ENCODE results near the gene GPR27. TPM values are rescaled to one million over a fixed set of nuclear protein-coding genes. Genes with fewer than 3 reads are reported as not detected.

Gene GPR27
- total RNA-seq, 1 donor from 2014 or later = 1.6 TPM

DNA sequence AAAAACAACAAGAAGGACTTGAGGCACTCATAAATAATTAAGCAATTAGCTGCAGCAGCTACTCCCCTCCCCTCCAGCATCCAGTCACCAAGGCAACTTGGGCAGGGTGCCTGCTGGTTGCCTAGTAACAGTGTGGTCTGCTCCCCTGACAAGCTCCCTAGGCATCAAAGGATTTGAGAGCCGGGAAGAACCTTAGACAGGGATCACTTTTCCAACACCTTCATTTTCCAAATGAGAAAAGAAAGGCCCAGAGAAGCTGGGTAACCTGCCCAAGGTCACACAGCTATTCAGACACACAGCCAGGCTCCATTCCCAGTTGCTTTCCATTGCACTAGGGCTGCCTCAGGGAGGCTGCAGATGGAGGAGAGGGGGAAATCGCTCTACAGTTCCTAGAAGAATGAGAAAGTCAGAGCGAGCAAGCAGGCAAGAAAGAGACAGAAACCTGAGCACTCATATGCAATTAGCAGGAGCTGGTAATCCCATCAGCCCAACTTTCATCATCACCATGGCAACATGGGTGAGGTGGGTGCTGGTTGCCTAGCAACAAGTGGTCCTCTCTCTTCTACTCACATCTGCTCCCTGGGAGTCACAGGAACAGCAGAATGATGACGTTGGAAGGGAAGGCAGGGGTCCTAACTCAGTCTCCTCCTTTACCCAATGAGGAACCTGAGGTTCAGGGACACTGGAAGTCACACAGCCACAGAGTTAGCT lies 24.9 kb upstream of the GPR27 start:
- no peak overlapping the region for H3K9ac ChIP-seq (ENCODE audit: low read depth in 1 of 3, low read length in 3 of 3)
- no peak overlapping the region for H3K27ac ChIP-seq (ENCODE audit: low read depth, low read length)
- H3K4me1 ChIP-seq (ENCODE audit: control insufficient read depth in 3 of 3, insufficient read depth in 3 of 3, low read length in 3 of 3) = peaks cover 8 to 26% (median 15%) of the 10 kb centered on the region in 3 donors
- no peaks in the 10 kb centered on the region for H3K36me3 ChIP-seq (ENCODE audit: control insufficient read depth in 3 of 3, insufficient read depth in 3 of 3, low read length in 3 of 3)
- no peaks in the 10 kb centered on the region for H3K9me3 ChIP-seq (ENCODE audit: control insufficient read depth in 3 of 3, low read length in 3 of 3)
- peaks cover 0 to 3% (median 0%) of the 10 kb centered on the region in 3 donors for H3K27me3 ChIP-seq (ENCODE audit: control insufficient read depth in 3 of 3, insufficient read depth in 3 of 3, low read length in 3 of 3)
- no peak overlapping the region for H3K4me3 ChIP-seq (ENCODE audit: low read length in 3 of 3)

- H3K9ac ChIP-seq (ENCODE audit: low read depth in 1 of 3, low read length in 3 of 3) = no peak overlapping the region
- no peaks in the 10 kb centered on the region for H3K36me3 ChIP-seq (ENCODE audit: control insufficient read depth in 3 of 3, insufficient read depth in 3 of 3, low read length in 3 of 3)
- peaks cover 0 to 6% (median 2%) of the 10 kb centered on the region in 3 donors for H3K4me1 ChIP-seq (ENCODE audit: control insufficient read depth in 3 of 3, insufficient read depth in 3 of 3, low read length in 3 of 3)
- H3K27ac ChIP-seq (ENCODE audit: low read depth, low read length) = no peak overlapping the region
- peaks cover 0 to 3% (median 2%) of the 10 kb centered on the region in 3 donors for H3K27me3 ChIP-seq (ENCODE audit: control insufficient read depth in 3 of 3, insufficient read depth in 3 of 3, low read length in 3 of 3)
- no peak overlapping the region for H3K4me3 ChIP-seq (ENCODE audit: low read length in 3 of 3)
- H3K9me3 ChIP-seq (ENCODE audit: control insufficient read depth in 3 of 3, low read length in 3 of 3) = no peaks in the 10 kb centered on the region
Measured at GRCh38 chr3:71732637-71733036, 21.0 kb upstream of the GPR27 start.

- no peak overlapping the region for H3K9ac ChIP-seq (ENCODE audit: low read depth in 1 of 3, low read length in 3 of 3)
- no peak overlapping the region for H3K27ac ChIP-seq (ENCODE audit: low read depth, low read length)
- no peak overlapping the region for H3K4me3 ChIP-seq (ENCODE audit: low read length in 3 of 3)
- no peaks in the 10 kb centered on the region for H3K36me3 ChIP-seq (ENCODE audit: control insufficient read depth in 3 of 3, insufficient read depth in 3 of 3, low read length in 3 of 3)
- H3K4me1 ChIP-seq (ENCODE audit: control insufficient read depth in 3 of 3, insufficient read depth in 3 of 3, low read length in 3 of 3) = peaks cover 0 to 6% (median 2%) of the 10 kb centered on the region in 3 donors
- peaks cover 0 to 3% (median 2%) of the 10 kb centered on the region in 3 donors for H3K27me3 ChIP-seq (ENCODE audit: control insufficient read depth in 3 of 3, insufficient read depth in 3 of 3, low read length in 3 of 3)
- H3K9me3 ChIP-seq (ENCODE audit: control insufficient read depth in 3 of 3, low read length in 3 of 3) = no peaks in the 10 kb centered on the region
Measured at GRCh38 chr3:71733319-71733718, 20.3 kb upstream of the GPR27 start.

DNA sequence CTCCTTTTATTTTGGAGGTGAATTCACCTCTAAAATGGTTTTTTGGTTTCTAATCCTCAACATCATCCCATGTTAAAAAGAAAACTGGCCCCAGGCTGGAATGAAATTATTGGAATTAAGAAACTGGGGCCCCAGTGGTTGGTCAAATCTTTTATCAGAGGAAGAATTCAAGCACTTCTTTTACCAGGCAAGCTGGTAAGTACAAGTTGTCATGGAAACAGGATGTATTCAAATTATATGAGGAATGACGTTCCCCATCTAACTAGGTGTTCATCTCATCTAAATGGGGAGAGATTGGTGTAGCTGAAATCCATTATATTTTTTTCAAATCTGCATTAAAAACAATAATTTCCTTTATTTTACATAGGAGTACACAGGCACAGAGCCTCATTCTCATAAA lies 18.8 kb upstream of the GPR27 start:
- H3K9me3 ChIP-seq (ENCODE audit: control insufficient read depth in 3 of 3, low read length in 3 of 3) = no peaks in the 10 kb centered on the region
- no peak overlapping the region for H3K4me3 ChIP-seq (ENCODE audit: low read length in 3 of 3)
- peaks cover 0 to 2% (median 0%) of the 10 kb centered on the region in 3 donors for H3K4me1 ChIP-seq (ENCODE audit: control insufficient read depth in 3 of 3, insufficient read depth in 3 of 3, low read length in 3 of 3)
- H3K9ac ChIP-seq (ENCODE audit: low read depth in 1 of 3, low read length in 3 of 3) = no peak overlapping the region
- no peaks in the 10 kb centered on the region for H3K36me3 ChIP-seq (ENCODE audit: control insufficient read depth in 3 of 3, insufficient read depth in 3 of 3, low read length in 3 of 3)
- H3K27me3 ChIP-seq (ENCODE audit: control insufficient read depth in 3 of 3, insufficient read depth in 3 of 3, low read length in 3 of 3) = peaks cover 0 to 2% (median 0%) of the 10 kb centered on the region in 3 donors
- H3K27ac ChIP-seq (ENCODE audit: low read depth, low read length) = no peak overlapping the region

DNA sequence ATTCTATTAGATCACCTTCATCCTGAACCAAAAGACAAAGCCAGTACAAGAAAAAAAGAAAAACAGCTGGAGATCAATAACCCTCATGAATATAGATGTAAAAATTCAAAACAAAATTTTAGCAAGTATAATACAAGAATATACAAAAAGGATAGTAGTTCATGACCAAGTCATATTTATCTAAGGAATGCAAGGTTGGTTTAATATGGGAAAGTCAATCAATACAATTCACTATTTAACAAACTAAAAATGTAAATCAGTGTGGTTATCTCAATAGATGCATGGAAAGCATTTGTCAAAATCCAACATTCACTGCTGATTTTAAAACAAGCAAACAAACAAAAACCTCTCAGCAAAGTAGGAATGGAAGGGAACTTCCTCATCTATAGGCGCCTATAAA lies 11.0 kb upstream of the GPR27 start:
- Histone ChIP-seq H3K27me3 (ENCODE audit: control insufficient read depth in 3 of 3, insufficient read depth in 3 of 3, low read length in 3 of 3) (no peaks in the 10 kb centered on the region), H3K27ac (ENCODE audit: low read depth, low read length) (no peak overlapping the region), H3K9me3 (ENCODE audit: control insufficient read depth in 3 of 3, low read length in 3 of 3) (peaks cover 4 to 11% (median 4%) of the 10 kb centered on the region in 3 donors), H3K36me3 (ENCODE audit: control insufficient read depth in 3 of 3, insufficient read depth in 3 of 3, low read length in 3 of 3) (no peaks in the 10 kb centered on the region), H3K4me1 (ENCODE audit: control insufficient read depth in 3 of 3, insufficient read depth in 3 of 3, low read length in 3 of 3) (no peaks in the 10 kb centered on the region), H3K4me3 (ENCODE audit: low read length in 3 of 3) (no peak overlapping the region), H3K9ac (ENCODE audit: low read depth in 1 of 3, low read length in 3 of 3) (no peak overlapping the region)

DNA sequence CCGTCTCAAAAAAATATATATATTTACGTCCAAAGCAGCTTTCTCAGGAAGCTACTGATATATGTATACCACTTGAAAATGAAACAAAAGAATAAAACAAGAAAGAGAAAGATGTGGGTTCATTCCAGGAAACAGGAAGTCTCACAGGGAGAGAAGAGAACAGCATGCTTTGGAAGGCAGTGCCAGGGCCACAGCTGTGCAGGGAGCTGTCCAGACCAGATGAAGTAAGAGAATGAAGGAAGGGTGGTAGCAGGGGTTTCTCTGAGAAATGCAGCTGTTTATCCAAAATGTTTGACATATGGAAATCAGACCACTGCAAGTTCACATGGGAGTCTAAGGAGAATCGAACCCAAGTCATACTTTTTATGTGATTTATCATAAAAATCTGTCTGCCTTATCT lies 8.9 kb upstream of the GPR27 start:
- H3K4me3 ChIP-seq (ENCODE audit: low read length in 3 of 3) = no peak overlapping the region
- H3K4me1 ChIP-seq (ENCODE audit: control insufficient read depth in 3 of 3, insufficient read depth in 3 of 3, low read length in 3 of 3) = no peaks in the 10 kb centered on the region
- no peak overlapping the region for H3K9ac ChIP-seq (ENCODE audit: low read depth in 1 of 3, low read length in 3 of 3)
- H3K36me3 ChIP-seq (ENCODE audit: control insufficient read depth in 3 of 3, insufficient read depth in 3 of 3, low read length in 3 of 3) = no peaks in the 10 kb centered on the region
- peaks cover 4 to 11% (median 4%) of the 10 kb centered on the region in 3 donors for H3K9me3 ChIP-seq (ENCODE audit: control insufficient read depth in 3 of 3, low read length in 3 of 3)
- no peaks in the 10 kb centered on the region for H3K27me3 ChIP-seq (ENCODE audit: control insufficient read depth in 3 of 3, insufficient read depth in 3 of 3, low read length in 3 of 3)
- H3K27ac ChIP-seq (ENCODE audit: low read depth, low read length) = no peak overlapping the region

DNA sequence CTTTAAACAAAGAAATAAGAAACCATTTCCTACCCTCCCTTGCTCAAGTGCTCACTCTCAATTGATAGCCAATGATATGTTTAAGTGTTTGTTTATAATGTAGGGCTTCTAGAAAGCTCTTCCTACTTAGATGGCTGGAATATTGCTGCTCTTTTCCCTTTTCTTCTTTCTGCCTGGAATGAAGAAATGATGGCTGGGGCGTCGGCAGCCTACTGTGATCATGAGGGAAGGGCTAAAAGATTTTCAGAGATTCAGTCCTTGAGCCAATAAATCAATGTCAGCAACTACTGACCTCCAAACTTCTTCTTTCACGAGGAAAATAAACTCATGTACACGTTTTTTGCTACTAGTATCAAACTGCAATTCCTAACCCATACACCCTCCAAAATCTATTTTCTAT lies 2.1 kb upstream of the GPR27 start:
- Histone ChIP-seq H3K4me3 (ENCODE audit: low read length in 3 of 3) (no peak overlapping the region), H3K9ac (ENCODE audit: low read depth in 1 of 3, low read length in 3 of 3) (no peak overlapping the region), H3K27me3 (ENCODE audit: control insufficient read depth in 3 of 3, insufficient read depth in 3 of 3, low read length in 3 of 3) (peaks cover 11 to 34% (median 20%) of the 10 kb centered on the region in 3 donors), H3K27ac (ENCODE audit: low read depth, low read length) (no peak overlapping the region), H3K9me3 (ENCODE audit: control insufficient read depth in 3 of 3, low read length in 3 of 3) (no peaks in the 10 kb centered on the region), H3K4me1 (ENCODE audit: control insufficient read depth in 3 of 3, insufficient read depth in 3 of 3, low read length in 3 of 3) (peaks cover 2 to 5% (median 3%) of the 10 kb centered on the region in 3 donors), H3K36me3 (ENCODE audit: control insufficient read depth in 3 of 3, insufficient read depth in 3 of 3, low read length in 3 of 3) (no peaks in the 10 kb centered on the region)

DNA sequence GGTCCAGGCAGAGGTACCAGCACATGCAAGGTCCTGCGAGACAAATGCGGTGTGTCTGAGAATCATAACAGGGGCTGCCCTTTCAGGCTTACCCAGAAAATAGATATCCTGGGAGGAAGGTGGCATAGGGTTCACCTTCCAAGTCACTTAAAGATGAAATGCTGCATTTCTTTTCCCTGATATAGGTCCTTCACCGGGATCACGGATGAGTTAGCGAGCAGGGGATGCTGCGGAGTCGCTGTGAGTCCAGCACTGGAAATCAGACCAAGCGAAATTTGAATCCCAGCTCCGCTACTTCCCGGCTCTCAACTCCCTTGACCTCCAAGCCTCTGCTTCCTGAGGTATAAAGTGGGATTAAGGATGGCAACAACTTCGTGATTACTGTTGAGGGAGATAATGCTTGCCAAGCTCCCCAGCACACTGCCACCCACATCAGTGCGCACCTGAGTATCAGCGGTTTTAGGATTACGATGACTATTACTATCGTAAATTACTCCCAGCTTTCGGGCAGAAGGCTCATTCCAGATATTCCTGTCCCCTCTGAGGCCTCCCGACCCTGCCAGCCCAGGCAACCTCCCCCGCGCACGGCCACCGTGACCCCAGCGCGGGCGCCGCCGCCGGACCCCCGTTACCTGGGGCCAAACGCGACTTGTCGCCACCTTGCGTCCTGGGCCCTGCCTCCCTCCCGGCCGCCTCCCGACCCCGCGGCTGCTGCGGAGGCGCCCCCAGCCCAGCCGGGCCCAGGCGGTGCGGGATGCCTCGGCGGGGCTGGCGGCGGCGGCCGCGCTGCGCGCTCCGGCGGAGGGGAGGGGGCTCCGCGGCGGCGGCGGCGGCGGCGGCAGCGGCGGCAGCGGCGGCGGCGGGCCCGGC lies 589 bp upstream of the GPR27 start:
- H3K4me1 ChIP-seq (ENCODE audit: control insufficient read depth in 3 of 3, insufficient read depth in 3 of 3, low read length in 3 of 3) = peaks cover 2 to 5% (median 3%) of the 10 kb centered on the region in 3 donors
- no peak overlapping the region for H3K9ac ChIP-seq (ENCODE audit: low read depth in 1 of 3, low read length in 3 of 3)
- no peaks in the 10 kb centered on the region for H3K9me3 ChIP-seq (ENCODE audit: control insufficient read depth in 3 of 3, low read length in 3 of 3)
- peaks cover 17 to 42% (median 26%) of the 10 kb centered on the region in 3 donors for H3K27me3 ChIP-seq (ENCODE audit: control insufficient read depth in 3 of 3, insufficient read depth in 3 of 3, low read length in 3 of 3)
- H3K4me3 ChIP-seq (ENCODE audit: low read length in 3 of 3) = peak overlapping the region; percentile 13 to 34 (median 27)
- no peak overlapping the region for H3K27ac ChIP-seq (ENCODE audit: low read depth, low read length)
- no peaks in the 10 kb centered on the region for H3K36me3 ChIP-seq (ENCODE audit: control insufficient read depth in 3 of 3, insufficient read depth in 3 of 3, low read length in 3 of 3)

GRCh38 chr3:71754610-71755253 lies 1.1 kb downstream of the GPR27 start:
- H3K9me3 ChIP-seq (ENCODE audit: control insufficient read depth in 3 of 3, low read length in 3 of 3) = no peaks in the 10 kb centered on the region
- peak overlapping the region in 2 of 3 donors; percentile 69 to 79 for H3K4me3 ChIP-seq (ENCODE audit: low read length in 3 of 3)
- no peak overlapping the region for H3K27ac ChIP-seq (ENCODE audit: low read depth, low read length)
- peaks cover 2 to 5% (median 3%) of the 10 kb centered on the region in 3 donors for H3K4me1 ChIP-seq (ENCODE audit: control insufficient read depth in 3 of 3, insufficient read depth in 3 of 3, low read length in 3 of 3)
- H3K27me3 ChIP-seq (ENCODE audit: control insufficient read depth in 3 of 3, insufficient read depth in 3 of 3, low read length in 3 of 3) = peaks cover 17 to 45% (median 26%) of the 10 kb centered on the region in 3 donors
- no peaks in the 10 kb centered on the region for H3K36me3 ChIP-seq (ENCODE audit: control insufficient read depth in 3 of 3, insufficient read depth in 3 of 3, low read length in 3 of 3)
- no peak overlapping the region for H3K9ac ChIP-seq (ENCODE audit: low read depth in 1 of 3, low read length in 3 of 3)

Measured in skeletal muscle tissue (tissue), 4 donors.